IPS-11a (cell line): ENCODE measurements around the gene PTPN20.

Experiments
- H3K4me3 ChIP-seq: one replicate; pipeline ENCODE4 v1.5.1; 2013; ENCODE audit warnings: low read depth, low read length, control low read depth

PTPN20 gene

GRCh38 chr10:47020471-47020870, 109.2 kb downstream of the PTPN20 start:
- no peak overlapping the region for H3K4me3 ChIP-seq

- H3K4me3 ChIP-seq = no peak overlapping the region
Observed at GRCh38 chr10:47021850-47022249, 110.6 kb downstream of the PTPN20 start.

GRCh38 chr10:47022311-47023131, 111.3 kb downstream of the PTPN20 start:
- H3K4me3 ChIP-seq = no peak overlapping the region

GRCh38 chr10:47023237-47024045, 112.2 kb downstream of the PTPN20 start:
- no peak overlapping the region for H3K4me3 ChIP-seq

DNA sequence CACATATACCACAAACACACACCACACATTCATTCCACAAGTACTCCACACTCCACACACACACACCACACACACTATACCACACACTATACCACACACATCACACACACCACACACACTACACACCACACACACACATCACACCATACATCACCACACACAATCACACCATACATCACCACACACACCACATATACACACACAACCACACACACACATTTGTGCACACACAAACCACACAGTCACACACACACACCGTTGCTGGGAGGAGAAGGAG, 112.8 kb downstream of the PTPN20 start:
- H3K4me3 ChIP-seq = no peak overlapping the region

GRCh38 chr10:47024399-47025252, 113.4 kb downstream of the PTPN20 start:
- H3K4me3 ChIP-seq = no peak overlapping the region

GRCh38 chr10:47025253-47025539, 114.0 kb downstream of the PTPN20 start:
- H3K4me3 ChIP-seq = no peak overlapping the region

GRCh38 chr10:47025540-47026300, 114.5 kb downstream of the PTPN20 start:
- H3K4me3 ChIP-seq = no peak overlapping the region

GRCh38 chr10:47026301-47027107, 115.3 kb downstream of the PTPN20 start:
- H3K4me3 ChIP-seq = no peak overlapping the region

DNA sequence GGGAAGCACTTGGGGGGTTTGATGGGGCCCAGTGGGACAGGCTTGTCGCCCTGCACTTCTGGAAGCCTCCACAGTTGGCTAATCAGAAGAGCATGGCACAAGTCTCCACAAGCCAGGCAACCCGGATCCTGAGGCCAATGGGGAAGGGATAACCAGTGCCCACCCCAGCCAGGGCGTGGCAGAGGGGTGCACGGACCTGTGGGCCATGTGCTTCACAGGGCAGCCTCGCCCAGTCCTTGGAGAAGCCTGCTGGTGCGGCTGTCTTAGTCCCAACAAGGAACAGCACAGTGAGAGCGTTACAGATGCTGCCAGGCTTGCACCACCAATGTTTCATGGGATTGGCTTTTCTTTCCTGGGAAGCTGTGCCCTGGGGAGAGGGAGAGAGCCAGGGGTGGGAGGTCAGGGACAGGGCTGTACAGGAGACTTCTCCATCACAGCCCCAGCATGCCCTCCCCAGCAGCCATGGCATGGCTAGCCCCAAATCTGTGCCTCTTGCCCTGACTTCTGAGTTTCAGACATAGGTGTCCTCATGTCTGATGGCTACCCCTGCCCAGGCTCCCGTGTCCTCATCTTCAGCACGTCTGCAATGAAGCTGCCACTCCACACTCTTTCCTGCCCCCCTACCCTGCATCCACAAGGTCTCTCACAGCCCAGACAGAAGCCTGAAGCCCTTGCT, 116.0 kb downstream of the PTPN20 start:
- H3K4me3 ChIP-seq = no peak overlapping the region

DNA sequence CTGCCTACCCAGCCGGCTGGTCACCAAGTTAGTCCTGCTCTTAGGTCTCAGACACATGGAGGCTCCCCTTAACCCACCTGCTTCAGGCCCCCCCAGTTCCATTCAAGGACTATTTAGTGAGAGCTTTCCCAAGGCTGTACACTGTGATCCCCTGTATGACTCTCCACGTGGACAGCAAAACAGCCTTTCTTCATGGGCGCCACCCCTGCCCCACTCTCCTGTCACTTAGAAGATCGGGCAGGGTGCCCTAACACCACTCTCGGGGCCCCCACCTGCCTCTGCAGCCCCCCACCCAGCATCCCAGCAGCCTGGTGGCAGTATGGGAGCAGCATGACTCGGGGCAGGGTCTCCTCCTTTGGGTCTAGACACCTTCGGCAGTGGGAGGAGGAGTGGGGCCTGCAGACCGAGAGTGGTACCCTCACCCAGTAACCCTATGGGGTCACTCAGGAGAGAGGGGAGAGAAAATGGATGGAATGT, 116.6 kb downstream of the PTPN20 start:
- no peak overlapping the region for H3K4me3 ChIP-seq

DNA sequence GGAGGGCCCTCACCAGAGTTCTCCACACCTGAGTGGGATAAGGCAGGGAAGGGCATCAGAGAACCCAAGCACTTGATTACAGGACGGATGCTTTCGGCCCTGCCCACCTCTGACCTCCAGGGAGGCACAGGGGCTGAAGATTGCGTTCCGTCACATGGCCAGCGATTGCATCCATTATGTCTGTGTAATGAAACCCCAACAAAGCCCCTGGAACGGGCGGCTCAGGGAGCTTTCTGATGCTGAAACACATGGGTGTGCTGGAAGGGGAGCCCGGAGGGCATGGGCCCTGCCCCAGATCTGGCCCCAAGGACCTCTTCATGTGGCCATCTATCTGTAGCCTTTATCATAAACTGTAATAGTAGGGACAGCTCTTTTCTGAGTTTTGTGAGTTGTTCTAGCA, 117.2 kb downstream of the PTPN20 start:
- no peak overlapping the region for H3K4me3 ChIP-seq

DNA sequence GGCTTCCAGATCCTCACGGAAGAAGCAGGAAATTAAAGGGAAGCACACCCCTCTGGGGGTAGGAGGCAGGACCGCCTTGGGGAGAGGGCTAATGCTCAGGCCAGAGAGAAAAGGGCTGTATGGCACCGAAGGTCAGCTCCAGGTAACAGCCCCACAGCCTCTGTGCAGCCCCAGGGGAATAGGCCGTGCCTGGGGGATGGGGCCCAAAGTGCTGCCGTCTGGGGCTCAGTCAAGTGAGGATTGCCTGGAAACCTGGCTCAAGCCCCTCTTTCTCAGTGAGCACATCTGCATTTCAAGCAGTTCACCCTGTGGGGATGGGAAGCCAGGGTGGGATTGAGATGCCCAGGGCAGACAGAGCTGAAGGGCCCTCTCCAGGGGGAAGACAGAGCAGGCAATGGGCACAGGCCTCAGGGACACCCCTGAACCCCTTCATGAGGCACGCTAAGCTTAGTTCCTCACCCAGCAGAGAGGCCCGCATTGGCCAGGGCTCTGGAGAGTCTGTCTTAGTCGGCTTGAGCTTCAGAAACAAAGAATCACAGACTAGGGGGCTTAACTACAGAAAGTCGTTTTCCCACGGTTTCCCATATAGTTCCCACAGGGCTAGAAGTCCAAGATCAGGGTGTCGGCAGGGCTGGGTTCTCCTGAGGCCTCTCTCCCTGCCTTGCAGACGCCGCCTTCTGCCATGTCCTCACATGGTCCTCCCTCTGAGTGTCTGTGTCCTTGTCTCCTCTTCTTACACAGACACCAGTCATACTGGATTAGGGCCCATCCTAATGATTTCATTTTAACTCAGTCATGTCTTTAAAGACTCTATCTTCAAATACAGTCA, 118.2 kb downstream of the PTPN20 start:
- no peak overlapping the region for H3K4me3 ChIP-seq

DNA sequence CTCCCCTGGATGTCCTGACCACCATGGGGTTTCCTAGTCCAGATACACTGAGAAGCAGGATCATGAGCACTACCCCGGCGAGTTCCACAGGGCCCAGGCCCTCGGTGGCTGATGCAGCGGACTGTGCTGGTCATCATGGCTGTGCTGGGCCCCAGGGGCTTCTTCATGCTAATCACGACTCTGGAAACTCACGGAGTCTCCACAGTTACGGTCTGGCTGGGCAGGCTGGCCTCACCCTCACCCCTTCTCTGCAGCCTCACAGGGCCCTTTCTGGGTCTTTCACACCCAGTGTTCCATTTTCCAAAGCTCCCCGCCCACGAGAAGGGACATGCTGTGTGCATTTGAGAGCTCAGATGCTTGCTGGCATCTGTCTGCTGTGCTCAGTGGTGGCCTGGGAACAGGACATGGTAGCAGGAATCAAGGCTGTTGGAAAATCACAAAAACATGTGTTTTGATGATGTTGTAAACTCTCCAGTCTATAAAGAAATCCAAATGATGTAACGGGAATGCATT, 119.0 kb downstream of the PTPN20 start:
- no peak overlapping the region for H3K4me3 ChIP-seq

DNA sequence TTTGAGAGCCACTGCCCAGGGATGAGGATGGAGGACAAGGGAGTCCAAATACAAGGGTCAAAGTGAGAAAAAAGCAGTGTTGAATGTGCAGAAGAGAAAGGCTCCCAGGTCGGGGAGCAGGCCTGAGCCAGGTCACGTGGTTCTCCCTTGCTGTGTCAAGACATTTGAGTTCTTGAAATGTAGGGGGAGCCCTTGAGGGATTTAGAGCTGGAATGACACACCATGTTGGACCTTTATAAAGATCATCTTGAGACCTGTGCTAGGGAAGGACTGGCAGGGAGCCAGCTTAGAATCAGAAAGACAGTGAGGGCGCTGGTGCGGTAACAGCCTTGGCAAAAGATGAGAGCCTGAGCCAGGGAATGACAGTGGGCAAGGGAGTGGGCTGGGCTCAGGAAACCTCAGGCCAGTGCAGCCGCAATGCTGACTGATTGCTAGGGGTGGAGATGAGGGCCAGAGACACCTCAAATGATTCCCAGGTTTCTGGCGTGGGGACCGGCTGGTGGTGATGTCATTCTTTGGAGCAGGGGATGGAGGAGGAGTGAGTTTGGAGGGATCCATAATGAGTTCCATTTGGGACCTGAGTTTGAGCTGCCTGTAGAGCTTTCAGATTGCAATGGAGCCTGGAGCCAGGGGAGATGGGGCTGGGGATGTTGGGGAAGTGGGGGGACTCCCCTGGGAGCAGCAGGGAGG, 120.1 kb downstream of the PTPN20 start:
- no peak overlapping the region for H3K4me3 ChIP-seq

GRCh38 chr10:47031901-47032465, 120.8 kb downstream of the PTPN20 start:
- H3K4me3 ChIP-seq = no peak overlapping the region

DNA sequence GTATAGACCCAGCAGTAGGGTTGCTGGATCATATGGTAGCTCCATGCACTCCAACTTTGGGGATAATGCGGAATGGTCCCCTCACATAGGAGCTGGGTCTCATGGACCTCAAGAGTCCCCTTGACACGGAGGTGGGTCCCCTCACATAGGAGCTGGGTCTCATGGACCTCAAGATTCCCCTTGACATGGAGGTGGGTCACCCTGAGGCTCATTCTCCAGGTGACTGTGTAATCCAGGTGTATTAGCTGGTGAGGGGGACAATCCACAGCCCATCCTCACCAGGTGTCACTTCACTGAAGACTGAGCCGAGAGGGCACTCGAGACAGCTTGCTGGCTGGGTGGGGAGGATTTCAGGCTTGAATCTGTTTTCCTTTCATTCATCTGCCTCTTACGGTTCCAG, 121.9 kb downstream of the PTPN20 start:
- H3K4me3 ChIP-seq = no peak overlapping the region
